ENCODE measurements around the gene IL10RB. TPM values are rescaled to one million over a fixed set of nuclear protein-coding genes. Genes with fewer than 3 reads are reported as not detected.

IL10RB gene
- total RNA-seq, 1 experiment from 2014 or later = 3.1 TPM

DNA sequence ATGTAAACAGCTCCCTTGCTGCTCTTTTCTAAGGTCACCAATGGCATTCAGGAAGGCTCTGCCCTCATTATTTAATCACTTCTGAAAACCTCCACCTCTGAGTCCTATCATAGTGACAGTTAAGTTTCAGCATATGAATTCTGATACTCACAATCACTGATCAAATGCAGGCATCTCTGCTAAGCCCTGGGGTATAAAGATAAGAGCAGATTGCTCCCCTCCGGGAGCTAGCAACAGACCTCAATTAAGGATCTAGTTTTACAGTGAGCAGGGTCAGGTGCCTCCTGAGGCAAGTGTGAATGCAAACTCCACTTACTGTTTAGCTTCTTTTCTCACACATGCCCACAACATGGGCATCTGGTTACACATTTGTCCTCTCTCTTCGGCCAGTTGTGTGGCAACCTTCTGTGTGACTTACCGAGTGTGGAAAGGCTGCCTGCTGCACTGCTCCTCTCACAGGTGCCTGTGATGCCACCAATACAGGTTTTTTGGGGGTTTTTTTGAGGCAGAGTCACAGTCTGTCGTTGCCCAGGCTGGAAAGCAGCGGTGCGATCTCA lies 15.0 kb downstream of the IL10RB start:
- Histone ChIP-seq H2BK20ac (ENCODE audit: low read depth, low read length, poor library complexity, severe bottlenecking) (no peak overlapping the region), H3T11ph (ENCODE audit: low read length) (no peak overlapping the region), H3K79me2 (ENCODE audit: insufficient read depth, low read length) (no peaks in the 10 kb centered on the region), H3K79me1 (ENCODE audit: insufficient read depth, low read depth, low read length, poor library complexity, severe bottlenecking) (no peaks in the 10 kb centered on the region), H2BK12ac (ENCODE audit: insufficient read length, low read depth, low read length) (no peak overlapping the region), H3K23me2 (ENCODE audit: insufficient read length, low read depth, low read length, poor library complexity, severe bottlenecking) (no peaks in the 10 kb centered on the region), H4K91ac (ENCODE audit: insufficient read length, low read depth, low read length) (no peak overlapping the region), H2BK15ac (ENCODE audit: low read depth, low read length) (no peak overlapping the region), H3K18ac (ENCODE audit: insufficient read length, low read depth, low read length) (no peak overlapping the region), H3K56ac (ENCODE audit: insufficient read length, low read depth, low read length) (no peak overlapping the region), H4K8ac (replicated peaks; ENCODE audit: insufficient read length, low read depth, low read length) (no peak overlapping the region), H2BK120ac (ENCODE audit: low read depth, low read length, poor library complexity, severe bottlenecking) (no peak overlapping the region), H3K4me2 (ENCODE audit: insufficient read depth, insufficient read length, low read length) (no peak overlapping the region), H2AFZ (ENCODE audit: low read length) (no peak overlapping the region), H3K27me3 (ENCODE audit: insufficient read depth, low read length) (no peaks in the 10 kb centered on the region), H2AK5ac (ENCODE audit: insufficient read length, low read length) (no peak overlapping the region), H3K9ac (ENCODE audit: extremely low read depth, insufficient read length, low read length) (no peak overlapping the region), H3K23ac (ENCODE audit: insufficient read length, low read depth, low read length) (no peak overlapping the region), H3K4me1 (ENCODE audit: insufficient read depth, low read length) (no peaks in the 10 kb centered on the region), H3K9me3 (ENCODE audit: control insufficient read depth, low read depth, low read length) (no peaks in the 10 kb centered on the region), H4K20me1 (ENCODE audit: control insufficient read depth, insufficient read depth, insufficient read length) (no peaks in the 10 kb centered on the region), H2BK5ac (ENCODE audit: insufficient read length, low read length) (no peak overlapping the region), H3K14ac (ENCODE audit: insufficient read depth, low read length) (no peak overlapping the region), H3K27ac (ENCODE audit: insufficient read length, low read depth, low read length) (no peak overlapping the region), H4K5ac (ENCODE audit: insufficient read length, low read depth, low read length) (no peak overlapping the region), H3K4ac (ENCODE audit: low read depth, low read length) (no peak overlapping the region)
- peaks cover 4 to 5% of the 10 kb centered on the region in 2 experiments; a peak in 4 of 5 replicates for H3K9me3 Mint-ChIP-seq
- H3K27ac Mint-ChIP-seq = no peak overlapping the region
- no peaks in the 10 kb centered on the region for H3K4me1 Mint-ChIP-seq
- H3K36me3 Mint-ChIP-seq (ENCODE audit: insufficient read depth in 1 of 3, low read depth in 3 of 3) = peaks cover 0 to 8% (median 5%) of the 10 kb centered on the region in 3 experiments; a peak in 4 of 7 replicates
- H3K4me3 Mint-ChIP-seq = no peak overlapping the region
- no CpG with 5 or more reads among the region's 6 CpGs for WGBS (ENCODE audit: extremely low coverage, insufficient read length, low lambda C conversion rate)
- DNase-seq = no peak
- no peaks in the 10 kb centered on the region; the same call in 1 of the 2 replicates for H3K27me3 Mint-ChIP-seq (ENCODE audit: low read depth)
- TF ChIP-seq, protein P1, sequence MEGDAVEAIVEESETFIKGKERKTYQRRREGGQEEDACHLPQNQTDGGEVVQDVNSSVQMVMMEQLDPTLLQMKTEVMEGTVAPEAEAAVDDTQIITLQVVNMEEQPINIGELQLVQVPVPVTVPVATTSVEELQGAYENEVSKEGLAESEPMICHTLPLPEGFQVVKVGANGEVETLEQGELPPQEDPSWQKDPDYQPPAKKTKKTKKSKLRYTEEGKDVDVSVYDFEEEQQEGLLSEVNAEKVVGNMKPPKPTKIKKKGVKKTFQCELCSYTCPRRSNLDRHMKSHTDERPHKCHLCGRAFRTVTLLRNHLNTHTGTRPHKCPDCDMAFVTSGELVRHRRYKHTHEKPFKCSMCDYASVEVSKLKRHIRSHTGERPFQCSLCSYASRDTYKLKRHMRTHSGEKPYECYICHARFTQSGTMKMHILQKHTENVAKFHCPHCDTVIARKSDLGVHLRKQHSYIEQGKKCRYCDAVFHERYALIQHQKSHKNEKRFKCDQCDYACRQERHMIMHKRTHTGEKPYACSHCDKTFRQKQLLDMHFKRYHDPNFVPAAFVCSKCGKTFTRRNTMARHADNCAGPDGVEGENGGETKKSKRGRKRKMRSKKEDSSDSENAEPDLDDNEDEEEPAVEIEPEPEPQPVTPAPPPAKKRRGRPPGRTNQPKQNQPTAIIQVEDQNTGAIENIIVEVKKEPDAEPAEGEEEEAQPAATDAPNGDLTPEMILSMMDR (conservative IDR thresholded peaks at IDR 0.05) = no peak

Measured in H9 (cell line).